Spinal cord (tissue), 10 donors: ENCODE results near the gene DIS3L2. TPM values are rescaled to one million over a fixed set of nuclear protein-coding genes. Genes with fewer than 3 reads are reported as not detected.
A peak's percentile ranks its signal among the peaks of the same experiment; 100 is the strongest.

ENCODE experiments used
- DNase-seq, 6 donors: peaks; one replicate each; pipeline versions ENCODE4 v3.0.0 to v3.0.0-alpha.2; 2013 to 2015; ENCODE audit warnings: low spot score in 6 of 6, low read depth in 4 of 6
- H3K27ac ChIP-seq: one replicate; pipeline ENCODE4 v1.5.1; 2013; ENCODE audit warnings: low read depth, low read length, control low read depth
- H3K27me3 ChIP-seq: one replicate; pipeline ENCODE4 v1.6.1; 2013; ENCODE audit warnings: low read length; ENCODE audit not compliant: control insufficient read depth, insufficient read depth
- H3K36me3 ChIP-seq: one replicate; pipeline ENCODE4 v1.6.1; 2013; ENCODE audit warnings: low read length; ENCODE audit not compliant: control insufficient read depth, insufficient read depth
- H3K4me1 ChIP-seq: one replicate; pipeline ENCODE4 v1.6.1; 2013; ENCODE audit warnings: low read length; ENCODE audit not compliant: control insufficient read depth, insufficient read depth
- H3K4me3 ChIP-seq: one replicate; pipeline ENCODE4 v1.5.1; 2013; ENCODE audit warnings: low read depth, low read length, control low read depth
- H3K9me3 ChIP-seq: one replicate; pipeline ENCODE4 v1.6.1; 2013; ENCODE audit warnings: low read length; ENCODE audit not compliant: control insufficient read depth, insufficient read depth
- WGBS: methylation state at CpG from one replicate; pipeline ENCODE4 v1.1.5; 2013; ENCODE audit warnings: missing lambda C conversion rate; ENCODE audit not compliant: insufficient coverage; 5-methylcytosine and 5-hydroxymethylcytosine counted together
- polyA plus RNA-seq, 2 donors: library from polyadenylated mRNA; unstranded; fragments of 120-200 nt; gene quantifications; one replicate each; pipeline ENCODE4 v1.2.1, GENCODE V29; 2013; ENCODE audit not compliant: insufficient read length in 2 of 2
- total RNA-seq, 2 donors: library from RNA; depleted of rRNA in 1 of 2; stranded (reverse); fragments of 120-200 nt in 1 of 2; fragments of >200 nt in 1 of 2; gene quantifications; one replicate each; pipeline versions ENCODE4 v1.2.3 to v1.2.4, GENCODE V29; 2013 to 2014
- donor health status: healthy.

Gene DIS3L2
- total and polyA plus RNA-seq, 4 donors = 29.8 to 37.2 (median 33.2) TPM

GRCh38 chr2:232058931-232059330 is 97.4 kb downstream of the DIS3L2 start:
- H3K27me3 ChIP-seq = no peaks in the 10 kb centered on the region
- no peak for DNase-seq
- no peaks in the 10 kb centered on the region for H3K9me3 ChIP-seq

GRCh38 chr2:232061265-232061664 is 99.8 kb downstream of the DIS3L2 start:
- no peaks in the 10 kb centered on the region for H3K36me3 ChIP-seq
- no peak for DNase-seq
- WGBS = no CpG with 5 or more reads among the region's 4 CpGs
- no peaks in the 10 kb centered on the region for H3K27me3 ChIP-seq
- no peaks in the 10 kb centered on the region for H3K9me3 ChIP-seq
- H3K4me3 ChIP-seq = no peak overlapping the region
- H3K27ac ChIP-seq = no peak overlapping the region
- no peaks in the 10 kb centered on the region for H3K4me1 ChIP-seq

More at GRCh38 chr2:232058931-232059330, 97.4 kb downstream of the DIS3L2 start:
- H3K27ac ChIP-seq = no peak overlapping the region
- H3K4me1 ChIP-seq = no peaks in the 10 kb centered on the region
- no peak overlapping the region for H3K4me3 ChIP-seq
- H3K36me3 ChIP-seq = no peaks in the 10 kb centered on the region

- Histone ChIP-seq H3K27ac (no peak overlapping the region), H3K4me1 (peaks cover 2% of the 10 kb centered on the region), H3K9me3 (no peaks in the 10 kb centered on the region), H3K36me3 (no peaks in the 10 kb centered on the region), H3K4me3 (no peak overlapping the region), H3K27me3 (no peaks in the 10 kb centered on the region)
- peak in 2 of 6 donors; percentile 4 to 43 for DNase-seq
- WGBS = 79% methylated on average over 1 of the region's 4 CpGs
Measured at GRCh38 chr2:232073026-232073425, 111.5 kb downstream of the DIS3L2 start.

GRCh38 chr2:232073699-232074098 is 112.2 kb downstream of the DIS3L2 start:
- DNase-seq = no peak
- WGBS = 60% methylated on average over 1 of the region's 3 CpGs
- Histone ChIP-seq H3K9me3 (no peaks in the 10 kb centered on the region), H3K27ac (no peak overlapping the region), H3K4me1 (peaks cover 2% of the 10 kb centered on the region), H3K4me3 (no peak overlapping the region), H3K36me3 (no peaks in the 10 kb centered on the region), H3K27me3 (no peaks in the 10 kb centered on the region)

- H3K4me1 ChIP-seq = peaks cover under 1% of the 10 kb centered on the region
- no peaks in the 10 kb centered on the region for H3K36me3 ChIP-seq
- DNase-seq = no peak
- H3K9me3 ChIP-seq = no peaks in the 10 kb centered on the region
- H3K27me3 ChIP-seq = no peaks in the 10 kb centered on the region
- H3K27ac ChIP-seq = no peak overlapping the region
- H3K4me3 ChIP-seq = no peak overlapping the region
- WGBS = no CpG with 5 or more reads among the region's 1 CpG
Measured at GRCh38 chr2:232075080-232075479, 113.6 kb downstream of the DIS3L2 start.

GRCh38 chr2:232075859-232076258 is 114.3 kb downstream of the DIS3L2 start:
- Histone ChIP-seq H3K27me3 (no peaks in the 10 kb centered on the region), H3K9me3 (no peaks in the 10 kb centered on the region), H3K4me3 (no peak overlapping the region), H3K4me1 (no peaks in the 10 kb centered on the region), H3K27ac (no peak overlapping the region), H3K36me3 (no peaks in the 10 kb centered on the region)
- 100% methylated on average over 1 of the region's 1 CpG for WGBS
- DNase-seq = no peak

GRCh38 chr2:232076272-232076671 is 114.8 kb downstream of the DIS3L2 start:
- H3K4me3 ChIP-seq = no peak overlapping the region
- H3K27me3 ChIP-seq = no peaks in the 10 kb centered on the region
- WGBS = no CpG with 5 or more reads among the region's 1 CpG
- no peaks in the 10 kb centered on the region for H3K36me3 ChIP-seq
- no peak overlapping the region for H3K27ac ChIP-seq
- no peaks in the 10 kb centered on the region for H3K9me3 ChIP-seq
- H3K4me1 ChIP-seq = no peaks in the 10 kb centered on the region
- no peak for DNase-seq

- H3K4me3 ChIP-seq = no peak overlapping the region
- H3K36me3 ChIP-seq = no peaks in the 10 kb centered on the region
- no peaks in the 10 kb centered on the region for H3K4me1 ChIP-seq
- no peaks in the 10 kb centered on the region for H3K27me3 ChIP-seq
- H3K27ac ChIP-seq = no peak overlapping the region
- peak in 1 of 6 donors; percentile 25 for DNase-seq
- H3K9me3 ChIP-seq = no peaks in the 10 kb centered on the region
- WGBS = 43% methylated on average over 1 of the region's 3 CpGs
Measured at GRCh38 chr2:232076736-232077135, 115.2 kb downstream of the DIS3L2 start.

- H3K27me3 ChIP-seq = no peaks in the 10 kb centered on the region
- no peak overlapping the region for H3K27ac ChIP-seq
- H3K36me3 ChIP-seq = peaks cover 3% of the 10 kb centered on the region
- DNase-seq = peak in 2 of 6 donors; percentile 30 to 48
- H3K4me3 ChIP-seq = no peak overlapping the region
- WGBS = 20% methylated on average over 1 of the region's 5 CpGs
- H3K4me1 ChIP-seq = no peaks in the 10 kb centered on the region
- no peaks in the 10 kb centered on the region for H3K9me3 ChIP-seq
Measured at GRCh38 chr2:232085164-232085563, 123.7 kb downstream of the DIS3L2 start.

GRCh38 chr2:232085826-232086425 is 124.4 kb downstream of the DIS3L2 start:
- 100% methylated on average over 2 of the region's 16 CpGs for WGBS
- peaks cover 3% of the 10 kb centered on the region for H3K36me3 ChIP-seq
- DNase-seq = no peak
- H3K4me3 ChIP-seq = no peak overlapping the region
- no peaks in the 10 kb centered on the region for H3K27me3 ChIP-seq
- no peak overlapping the region for H3K27ac ChIP-seq
- H3K9me3 ChIP-seq = no peaks in the 10 kb centered on the region
- no peaks in the 10 kb centered on the region for H3K4me1 ChIP-seq
